HepG2 (cell line): ENCODE results near the gene CDCA4. TPM values are rescaled to one million over a fixed set of nuclear protein-coding genes. Genes with fewer than 3 reads are reported as not detected.
A peak's percentile ranks its signal among the peaks of the same experiment; 100 is the strongest.

Source experiments
- ATAC-seq: fragments of 200-7000 bp; cut with Tn5 transposase; 3 replicates; pipeline ENCODE4 v1.9.1; 2020; ENCODE audit warnings: mild to moderate bottlenecking, moderate library complexity
- BruUV-seq: library from RNA; stranded (reverse); fragments of 400-500 nt; replicated peaks from 2 replicates; lab custom pipeline; 2021; lab: Mats Ljungman, UMichigan
- CTCF ChIA-PET: fragments of 300-600 bp; formaldehyde crosslinking; extraction: SDS; loops from one replicate; lab custom pipeline; 2021; ENCODE audit warnings: low total read pairs, inconsistent platforms, low intra/inter-chr PET ratio; lab: Yijun Ruan, JAX
- POLR2A ChIA-PET: fragments of 350-600 bp; sonication (Branson Sonifier 250); formaldehyde crosslinking; loops from one replicate; lab custom pipeline; 2020; ENCODE audit warnings: antibody characterized with exemption, inconsistent platforms; lab: Yijun Ruan, JAX
- DNase-seq: peaks from one replicate; pipeline ENCODE4 v3.0.0-alpha.2; 2015; ENCODE audit warnings: low spot score
- FAIRE-seq: peaks from 3 replicates; lab custom pipeline; 2011; peaks lifted over from hg19 to GRCh38; lab: Jason Lieb, UNC
- H2AFZ ChIP-seq: one replicate; pipeline ENCODE4 v1.6.1; 2011; ENCODE audit warnings: low read length, inconsistent platforms
- H3K27ac ChIP-seq: fragments of 300-600 bp; 3 replicates; pipeline ENCODE4 v1.8.0; 2011; ENCODE audit warnings: mixed run types, mild to moderate bottlenecking, mixed read lengths, low read length, inconsistent platforms; ENCODE audit not compliant: insufficient read depth; ENCODE audit errors: extremely low read length
- H3K27me3 ChIP-seq, 2 experiments: fragments of 200-600 bp in 1 of 2; 2 replicates in 1 of 2; 3 replicates in 1 of 2; pipeline versions ENCODE4 v1.6.0 to v1.8.0; 2011; ENCODE audit warnings: low read length in 2 of 2, mild to moderate bottlenecking in 2 of 2, moderate library complexity in 2 of 2, inconsistent platforms in 1 of 2; ENCODE audit not compliant: insufficient read depth in 2 of 2, control insufficient read depth in 1 of 2
- H3K36me3 ChIP-seq, 2 experiments: fragments of 200-600 bp in 1 of 2; replicated peaks in 1 of 2; 2 replicates in 1 of 2; 3 replicates in 1 of 2; pipeline versions ENCODE4 v1.5.1 to v1.8.0; 2011; ENCODE audit warnings: low read length in 2 of 2, inconsistent platforms in 1 of 2; ENCODE audit not compliant: insufficient read depth in 2 of 2, control insufficient read depth in 1 of 2
- H3K4me1 ChIP-seq: 2 replicates; pipeline ENCODE4 v1.5.1; 2012; ENCODE audit warnings: low read length, inconsistent platforms; ENCODE audit not compliant: insufficient read depth
- H3K4me2 ChIP-seq: 2 replicates; pipeline ENCODE4 v1.6.0; 2011; ENCODE audit warnings: low read depth, low read length, inconsistent platforms
- H3K4me3 ChIP-seq, 3 experiments: fragments of 200-600 bp in 1 of 3; sonication (generic), shearing (Covaris generic) in 1 of 3; replicated peaks in 1 of 3; 2 replicates each; pipeline ENCODE4 v1.5.1; 2011 to 2016; ENCODE audit warnings: low read length in 3 of 3, inconsistent platforms in 2 of 3, low read depth in 2 of 3, mild to moderate bottlenecking in 2 of 3, control low read depth in 1 of 3, mixed read lengths in 1 of 3; ENCODE audit not compliant: insufficient read depth in 1 of 3
- H3K79me2 ChIP-seq: one replicate; pipeline ENCODE4 v1.6.1; 2011; ENCODE audit warnings: low read length, inconsistent platforms; ENCODE audit not compliant: insufficient read depth
- H3K9ac ChIP-seq: 2 replicates; pipeline ENCODE4 v1.6.0; 2011; ENCODE audit warnings: mild to moderate bottlenecking, low read depth, low read length, inconsistent platforms; ENCODE audit not compliant: insufficient read depth
- H3K9me3 ChIP-seq: 2 replicates; pipeline ENCODE4 v1.5.1; 2012; ENCODE audit warnings: mild to moderate bottlenecking, low read length
- H4K20me1 ChIP-seq: 2 replicates; pipeline ENCODE4 v1.6.0; 2011; ENCODE audit warnings: inconsistent platforms, mild to moderate bottlenecking, low read length, moderate library complexity; ENCODE audit not compliant: insufficient read depth
- ADNP ChIP-seq: sonication (generic); formaldehyde crosslinking; IDR thresholded peaks from 2 replicates; pipeline ENCODE4 v1.4.0; 2020; ENCODE audit warnings: missing genetic modification reagents
- CTCF ChIP-seq: sonication (generic); formaldehyde crosslinking; IDR thresholded peaks from 2 replicates; pipeline ENCODE4 v1.5.0; 2020; ENCODE audit warnings: mild to moderate bottlenecking, missing genetic modification reagents, moderate library complexity
- ELF1 ChIP-seq: sonication (generic); formaldehyde crosslinking; IDR thresholded peaks from 2 replicates; pipeline ENCODE4 v1.4.0; 2020; ENCODE audit warnings: missing genetic modification reagents
- GABPA ChIP-seq, 2 experiments: IDR thresholded peaks; 2 replicates each; pipeline ENCODE4 v1.6.1; 2011 to 2016; ENCODE audit warnings: low read depth in 2 of 2, low read length in 1 of 2, missing biosample characterization in 1 of 2, missing genetic modification characterization in 1 of 2
- GABPB1 ChIP-seq: IDR thresholded peaks from 2 replicates; pipeline ENCODE4 v1.6.1; 2016; ENCODE audit warnings: mild to moderate bottlenecking, missing genetic modification reagents, moderate library complexity, missing compliant biosample characterization
- HNF4A ChIP-seq: sonication (generic); formaldehyde crosslinking; IDR thresholded peaks from 2 replicates; pipeline ENCODE4 v1.4.0; 2020; ENCODE audit warnings: missing genetic modification reagents
- MAFF ChIP-seq: IDR thresholded peaks from 2 replicates; pipeline ENCODE4 v1.6.1; 2011; ENCODE audit warnings: low read depth, low read length, improper control_type of control experiment
- NAIF1 ChIP-seq: sonication (generic); formaldehyde crosslinking; IDR thresholded peaks from 2 replicates; pipeline ENCODE4 v1.5.0; 2020; ENCODE audit warnings: mild to moderate bottlenecking, missing genetic modification reagents, borderline replicate concordance
- NCOA1 ChIP-seq: sonication (generic); formaldehyde crosslinking; IDR thresholded peaks from 2 replicates; pipeline ENCODE4 v1.9.0; 2021; ENCODE audit warnings: missing genetic modification reagents
- NFIC ChIP-seq: IDR thresholded peaks from 2 replicates; pipeline ENCODE4 v1.6.1; 2012; ENCODE audit warnings: mild to moderate bottlenecking, low read length, inconsistent platforms
- NFKB2 ChIP-seq: sonication (generic); formaldehyde crosslinking; IDR thresholded peaks from 2 replicates; pipeline ENCODE4 v1.4.0; 2020; ENCODE audit warnings: missing genetic modification reagents, borderline replicate concordance
- RBFOX2 ChIP-seq: fragments of 200-400 bp; formaldehyde crosslinking; IDR thresholded peaks from 2 replicates; pipeline ENCODE4 v1.6.1; 2017; ENCODE audit warnings: low read depth, mild to moderate bottlenecking, low read length
- SAP130 ChIP-seq: IDR thresholded peaks from 2 replicates; pipeline ENCODE4 v1.6.1; 2016; ENCODE audit warnings: low read depth
- STAG1 ChIP-seq: sonication (generic); formaldehyde crosslinking; IDR thresholded peaks from 2 replicates; pipeline ENCODE4 v1.4.0; 2020; ENCODE audit warnings: missing genetic modification reagents
- TCF7 ChIP-seq: sonication (generic); IDR thresholded peaks from 2 replicates; pipeline ENCODE4 v1.6.1; 2016; ENCODE audit warnings: antibody characterized with exemption, low read depth
- ZNF362 ChIP-seq: sonication (generic); formaldehyde crosslinking; IDR thresholded peaks from 2 replicates; pipeline ENCODE4 v1.4.0; 2020; ENCODE audit warnings: missing genetic modification reagents, mild to moderate bottlenecking, borderline replicate concordance
- ZNF687 ChIP-seq: sonication (generic); formaldehyde crosslinking; IDR thresholded peaks from 2 replicates; pipeline ENCODE4 v1.5.1; 2020; ENCODE audit warnings: mild to moderate bottlenecking, missing genetic modification reagents, moderate library complexity
- ZNF850 ChIP-seq: sonication (generic); formaldehyde crosslinking; conservative IDR thresholded peaks from 2 replicates; pipeline ENCODE4 v1.9.0; 2021; ENCODE audit warnings: mild to moderate bottlenecking, missing genetic modification reagents
- WGBS: methylation state at CpG from one replicate; pipeline ENCODE4 v1.1.6; 2017; ENCODE audit warnings: low lambda C conversion rate; 5-methylcytosine and 5-hydroxymethylcytosine counted together
- in situ Hi-C: cut with HindIII; loops from 2 replicates; pipeline ENCODE4 v1.10.0; 2017; ENCODE audit warnings: low pct_unique_long_range_greater_than_20kb; ENCODE audit not compliant: extremely low pct_ligation_motif_present
- intact Hi-C: fragments of 100-400 bp; cut with micrococcal nuclease; formaldehyde crosslinking; loops from one replicate; pipeline ENCODE4 v1.10.0; 2022; ENCODE audit not compliant: unreplicated experiment
- polyA plus RNA-seq, 8 experiments: library from polyadenylated mRNA; depleted of rRNA in 3 of 8; stranded (reverse) in 7 of 8; unstranded in 1 of 8; fragments of >200 nt; fragmentation: Illumina TruSeq in 4 of 8; extraction: Trizol in 4 of 8; gene quantifications; 2 replicates each; pipeline versions ENCODE4 v1.2.1 to v1.2.3, GENCODE V29; 2011 to 2016; ENCODE audit warnings: low read depth in 4 of 8, missing spikeins in 1 of 8, mixed read lengths in 1 of 8; ENCODE audit not compliant: insufficient read depth in 1 of 8
- total RNA-seq, 5 experiments: library from RNA; depleted of rRNA; stranded (reverse); fragments of >200 nt; fragmentation: Illumina TruSeq; extraction: Trizol; gene quantifications; 2 replicates each; pipeline ENCODE4 v1.2.3, GENCODE V29; 2016; ENCODE audit warnings: low read depth in 1 of 5

CDCA4 gene
- total and polyA plus RNA-seq, 2 of the 13 experiments (the other 11 are each of a cell fraction or from before 2014, with no cell fraction given), result 19.7 to 43.1 TPM

GRCh38 chr14:105050551-105050897 is 29.6 kb upstream of the CDCA4 start:
- in situ Hi-C loops, result no loop called here
- H3K27ac ChIP-seq, result no peak overlapping the region
- H3K27me3 ChIP-seq, result peaks cover 3 to 16% of the 10 kb centered on the region in 2 experiments; a peak in 3 of 5 replicates
- no peak for FAIRE-seq
- no peak overlapping the region for H2AFZ ChIP-seq
- BruUV-seq, result no TSS peak
- H4K20me1 ChIP-seq, result no peaks in the 10 kb centered on the region
- H3K79me2 ChIP-seq, result no peaks in the 10 kb centered on the region
- no peaks in the 10 kb centered on the region for H3K36me3 ChIP-seq
- ChIA-PET CTCF (no interaction called here), POLR2A (no interaction called here)
- no peak overlapping the region for H3K4me3 ChIP-seq
- H3K4me1 ChIP-seq, result no peaks in the 10 kb centered on the region
- intact Hi-C loops, result no loop called here
- no peak overlapping the region for H3K4me2 ChIP-seq
- DNase-seq, result peak; percentile 30
- no peak; the same call in 1 of the 3 replicates for ATAC-seq
- 16% methylated on average over 5 of the region's 10 CpGs for WGBS
- H3K9ac ChIP-seq, result no peak overlapping the region
- peak; percentile 56 for TF ChIP-seq GABPB1 (CRISPR knock-in tag)
- TF ChIP-seq NCOA1, result no peak
- no peak for TF ChIP-seq NFIC
- TF ChIP-seq ZNF850 (CRISPR knock-in tag), result no peak
- no peak for TF ChIP-seq MAFF
- no peak for TF ChIP-seq ZNF362 (CRISPR knock-in tag)
- no peak for TF ChIP-seq NFKB2
- no peak for TF ChIP-seq TCF7
- peak; percentile 54 for TF ChIP-seq CTCF
- no peak for TF ChIP-seq ADNP (CRISPR knock-in tag)
- TF ChIP-seq ELF1 (CRISPR knock-in tag), result 0 out of 2 replicates have a peak, but pooled peaks have one; percentile 27
- no peak for TF ChIP-seq GABPA (IDR thresholded peaks at IDR 0.05; ENCODE audit: low read depth, low read length)
- peak; percentile 15; the same call in 1 of the 2 replicates for TF ChIP-seq GABPA (CRISPR knock-in tag; IDR thresholded peaks at IDR 0.05; ENCODE audit: low read depth)
- no peak for TF ChIP-seq HNF4A (CRISPR knock-in tag)
- 0 out of 2 replicates have a peak, but pooled peaks have one; percentile 13 for TF ChIP-seq SAP130
- no peak for TF ChIP-seq NAIF1 (CRISPR knock-in tag)
- peak; percentile 46; the same call in 1 of the 2 replicates for TF ChIP-seq ZNF687 (CRISPR knock-in tag)
- TF ChIP-seq STAG1, result peak; percentile 13; the same call in 1 of the 2 replicates
- TF ChIP-seq RBFOX2, result no peak
- no peaks in the 10 kb centered on the region for H3K9me3 ChIP-seq
